Measurements from ENCODE around the gene GCNT3. TPM values are rescaled to one million over a fixed set of nuclear protein-coding genes. Genes with fewer than 3 reads are reported as not detected.

GCNT3 gene
- total and polyA plus RNA-seq, 2 experiments from 2014 or later: 0.23 TPM; not detected in 1

GRCh38 chr15:59668556-59668955 lies 57.0 kb downstream of the GCNT3 start:
- no peak overlapping the region for H3K4me3 ChIP-seq
- no peak for TF ChIP-seq CTCF (IDR thresholded peaks at IDR 0.05; ENCODE audit: low read depth, low read length)
- no peaks in the 10 kb centered on the region for H3K4me1 ChIP-seq (ENCODE audit: low read depth)
- no peaks in the 10 kb centered on the region for H3K27me3 ChIP-seq
- no peak overlapping the region for H3K27ac ChIP-seq
- no peak for DNase-seq (ENCODE audit: low read depth in 1 of 2, low spot score in 1 of 2)
- peaks cover 72% of the 10 kb centered on the region for H3K36me3 ChIP-seq
- H3K9me3 ChIP-seq (ENCODE audit: low read depth): no peaks in the 10 kb centered on the region

Other genes starting within 250 kb of the GCNT3 start
- 22.0 and 26.0 TPM in 2 replicates for gene MYO1E, start 238.9 kb upstream of the GCNT3 start, total RNA-seq
- gene MYO1E, start 238.9 kb upstream of the GCNT3 start, polyA plus RNA-seq: 27.7 and 36.0 TPM in 2 replicates
- 1.8 and 3.2 TPM in 2 replicates for gene FAM81A, start 173.6 kb upstream of the GCNT3 start, total RNA-seq
- gene FAM81A, start 173.6 kb upstream of the GCNT3 start, polyA plus RNA-seq: 2.9 and 5.1 TPM in 2 replicates
- 22.2 and 52.1 TPM in 2 replicates for gene GTF2A2, start 45.7 kb downstream of the GCNT3 start, total RNA-seq
- 227 and 274 TPM in 2 replicates for gene GTF2A2, start 45.7 kb downstream of the GCNT3 start, polyA plus RNA-seq
- 111 and 150 TPM in 2 replicates for gene BNIP2, start 77.5 kb downstream of the GCNT3 start, total RNA-seq
- gene BNIP2, start 77.5 kb downstream of the GCNT3 start, polyA plus RNA-seq: 72.2 and 87.7 TPM in 2 replicates

Data from cardiac muscle cell (in vitro differentiated cells and primary cell).